GM21737 (cell line): ENCODE measurements around the gene CDH12.

Experiments used
- ATAC-seq: cut with Tn5 transposase; IDR thresholded peaks from one replicate; pipeline ENCODE4 v1.9.1; 2021; ENCODE audit warnings: mild to moderate bottlenecking, moderate library complexity; ENCODE audit not compliant: unreplicated experiment

Gene CDH12

GRCh38 chr5:21784487-21784886, 1068.7 kb downstream of the CDH12 start:
- no peak for ATAC-seq

DNA sequence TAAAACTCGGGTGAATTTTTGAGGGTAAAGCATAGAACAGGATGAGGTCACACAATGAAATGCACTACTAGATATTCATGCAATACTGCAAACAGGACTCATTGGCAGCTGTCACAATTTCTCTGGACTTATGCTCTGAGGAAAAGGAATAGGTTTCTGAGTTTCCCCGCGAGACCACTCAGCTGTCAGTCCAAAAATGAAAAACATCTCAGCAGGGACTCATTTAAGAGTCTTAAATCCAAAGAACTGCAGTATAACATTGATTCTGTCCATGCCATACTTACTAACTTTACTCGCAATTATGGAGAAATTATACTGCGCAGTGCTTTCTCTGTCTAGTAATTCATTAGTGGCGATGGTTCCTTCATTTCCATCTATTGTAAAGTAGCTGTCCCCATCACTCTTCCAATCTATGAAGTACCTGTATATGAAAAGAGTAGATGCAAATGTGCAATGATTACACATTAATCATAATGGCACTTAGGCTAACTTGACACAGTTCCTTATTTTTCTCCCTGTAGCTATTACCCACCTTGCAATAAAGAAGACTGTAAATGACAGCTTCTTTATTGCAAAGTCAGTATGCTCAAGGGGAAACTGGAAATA, 1070.0 kb downstream of the CDH12 start:
- ATAC-seq: no peak

DNA sequence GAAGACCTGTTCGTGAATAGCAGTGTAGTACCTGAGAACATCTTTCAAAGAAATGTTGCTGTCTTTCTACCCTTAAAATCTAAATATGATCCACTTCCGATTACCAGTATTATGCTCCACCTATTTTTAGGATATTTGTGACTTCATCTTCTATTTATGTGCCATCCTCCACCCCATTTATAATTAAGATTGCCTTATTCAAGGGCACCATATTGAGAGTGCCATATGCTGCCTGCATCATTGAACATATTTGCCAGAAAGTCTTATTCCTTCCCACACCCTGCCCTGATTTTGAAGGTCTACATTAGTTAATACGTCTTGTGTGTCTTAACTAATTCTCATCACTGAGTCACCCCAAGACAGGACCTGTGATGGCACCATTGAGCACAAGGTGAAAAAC, 1076.7 kb downstream of the CDH12 start:
- no peak for ATAC-seq

GRCh38 chr5:21774801-21775200, 1078.3 kb downstream of the CDH12 start:
- no peak for ATAC-seq

DNA sequence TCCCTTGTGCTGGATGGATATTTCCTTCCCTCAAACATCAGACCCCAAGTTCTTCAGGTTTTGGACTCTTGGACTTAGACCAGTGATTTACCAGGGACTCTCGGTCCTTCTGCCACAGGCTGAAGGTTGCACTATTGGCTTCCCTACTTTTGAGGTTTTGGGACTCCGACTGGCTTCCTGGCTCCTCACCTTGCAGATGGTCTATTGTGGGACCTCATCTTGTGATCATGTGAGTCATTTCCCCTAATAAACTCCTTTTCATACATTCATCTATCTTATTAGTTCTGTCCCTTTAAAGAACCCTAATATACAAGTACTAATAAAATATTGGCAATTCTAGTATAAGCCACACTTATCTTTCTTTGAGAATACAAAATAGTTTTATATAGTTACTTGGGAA, 1078.9 kb downstream of the CDH12 start:
- ATAC-seq: no peak

DNA sequence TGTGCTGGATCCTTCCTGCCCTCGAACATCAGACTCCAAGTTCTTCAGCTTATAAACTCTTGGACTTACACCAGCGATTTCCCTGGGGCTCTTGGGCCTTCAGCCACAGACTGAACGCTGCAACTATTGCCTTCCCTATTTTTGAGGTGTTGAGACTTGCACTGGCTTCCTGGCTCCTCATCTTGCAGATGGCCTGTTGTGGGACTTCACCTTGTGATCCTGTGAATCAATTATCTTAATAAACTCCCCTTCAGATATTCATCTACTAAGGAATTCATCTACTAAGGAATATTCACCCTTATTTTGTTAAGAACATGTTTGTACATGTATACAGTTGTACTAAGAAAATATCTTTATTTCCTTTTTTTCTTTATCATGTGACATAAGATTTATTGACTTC, 1079.7 kb downstream of the CDH12 start:
- ATAC-seq: no peak

DNA sequence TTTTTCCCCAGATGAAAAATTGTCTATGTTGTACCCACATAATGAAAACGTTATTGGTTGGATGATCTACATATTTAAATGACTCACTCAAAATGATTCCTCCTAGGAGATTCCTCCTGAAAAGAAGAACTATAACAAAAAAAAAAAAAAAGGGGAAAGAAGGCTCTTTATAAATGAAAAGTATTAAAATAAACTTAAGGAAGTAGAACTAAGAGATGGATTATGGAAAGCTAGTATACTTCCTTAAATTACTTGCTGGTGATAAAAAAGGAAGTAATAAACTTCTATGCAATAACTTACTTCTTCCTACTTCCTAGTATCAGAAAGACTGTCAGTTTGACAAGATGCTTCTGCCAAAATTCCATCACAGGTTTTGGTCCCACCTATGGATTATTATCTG, 1087.7 kb downstream of the CDH12 start:
- no peak for ATAC-seq

- ATAC-seq: no peak
These were observed 1114.0 kb downstream of the CDH12 start for GRCh38 chr5:21739096-21739495.

DNA sequence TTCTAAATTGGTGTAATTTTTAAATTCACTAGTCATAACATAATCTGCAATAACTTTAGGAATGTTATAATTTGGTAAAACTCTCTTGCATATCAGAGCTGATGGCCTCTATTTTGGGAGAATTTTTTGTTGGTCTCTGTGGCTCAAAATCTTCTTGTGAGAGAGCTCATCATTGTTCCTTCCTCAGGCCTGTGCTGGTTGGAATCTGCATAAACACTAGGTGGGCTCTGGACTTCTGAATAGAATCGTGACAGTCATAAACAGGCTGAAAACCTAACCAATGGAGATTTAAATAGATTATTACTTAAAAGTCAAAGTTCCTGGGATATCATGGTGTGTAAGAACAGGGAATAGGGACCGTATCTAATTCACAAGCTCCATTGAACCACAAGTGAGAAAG, 1129.6 kb downstream of the CDH12 start:
- ATAC-seq: no peak

- ATAC-seq: no peak
These were observed 1141.0 kb downstream of the CDH12 start for GRCh38 chr5:21711866-21712758.

DNA sequence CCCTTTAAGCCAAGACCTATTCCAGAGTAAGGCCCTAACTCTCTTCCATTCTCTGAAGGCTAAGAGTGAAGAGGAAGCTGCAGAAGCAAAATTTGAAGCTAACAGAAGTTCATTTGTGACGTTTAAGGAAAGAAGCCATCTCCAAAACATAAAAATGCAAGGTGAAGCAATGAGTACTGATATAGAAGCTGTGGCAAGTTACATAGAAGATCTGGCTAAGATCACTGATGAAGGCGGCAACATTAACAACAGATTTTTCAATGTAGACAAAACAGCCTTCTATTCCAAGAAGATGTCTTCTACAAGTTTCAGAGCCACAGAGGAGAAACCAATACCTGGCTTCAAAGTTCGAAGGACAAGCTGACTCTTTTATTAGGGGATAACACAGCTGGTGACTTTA, 1143.4 kb downstream of the CDH12 start:
- ATAC-seq: no peak

GRCh38 chr5:21704974-21705668, 1148.0 kb downstream of the CDH12 start:
- ATAC-seq: no peak

GRCh38 chr5:21701317-21701716, 1151.8 kb downstream of the CDH12 start:
- ATAC-seq: no peak
